Left hindlimb (tissue), 1 donor: ENCODE measurements around the gene UBXN1.
"Not testable (repeated sequence)": the region's sequence is repeated elsewhere in the genome, so short reads cannot be mapped to it uniquely, and the experiment has no call there.

Experiments
- DNase-seq: peaks from one replicate; pipeline ENCODE4 v3.0.0-alpha.2; 2018

Gene UBXN1

GRCh38 chr11:62707277-62707861, 28.5 kb upstream of the UBXN1 start, which contains the start of the genes BSCL2 and GNG3:
BSCL2 (minus strand) TSS chr11:62707424; CDS start chr11:62707195, 229 bp downstream.
GNG3 (plus strand) TSS chr11:62707676; CDS start chr11:62708296, 620 bp downstream.
- DNase-seq: peak; percentile 48

GRCh38 chr11:62706850-62707247, 28.0 kb upstream of the UBXN1 start:
- DNase-seq: no peak

GRCh38 chr11:62705880-62706849, 27.3 kb upstream of the UBXN1 start:
- DNase-seq: peak; percentile 96

- no peak for DNase-seq
Measured at GRCh38 chr11:62705413-62705812, 26.5 kb upstream of the UBXN1 start.

- DNase-seq: not testable (repeated sequence)
Measured at GRCh38 chr11:62703921-62704320, 25.0 kb upstream of the UBXN1 start.

- DNase-seq: no peak
Measured at GRCh38 chr11:62702246-62702645, 23.4 kb upstream of the UBXN1 start.

GRCh38 chr11:62694455-62695167, 15.7 kb upstream of the UBXN1 start:
- DNase-seq: peak; percentile 69

- DNase-seq: not testable (repeated sequence)
Measured at GRCh38 chr11:62693624-62694023, 14.8 kb upstream of the UBXN1 start.

GRCh38 chr11:62689421-62690183, 10.7 kb upstream of the UBXN1 start, which contains the start of gene LRRN4CL:
LRRN4CL (minus strand) TSS chr11:62689530; CDS start chr11:62688508, 1,022 bp downstream.
- peak; percentile 87 for DNase-seq

GRCh38 chr11:62688491-62688890, 9.6 kb upstream of the UBXN1 start:
- no peak for DNase-seq

GRCh38 chr11:62687508-62688396, 8.9 kb upstream of the UBXN1 start:
- no peak for DNase-seq

GRCh38 chr11:62682518-62682917, 3.6 kb upstream of the UBXN1 start:
- no peak for DNase-seq

GRCh38 chr11:62680825-62681240, 2.0 kb upstream of the UBXN1 start:
- peak; percentile 51 for DNase-seq

- no peak for DNase-seq
Measured at GRCh38 chr11:62678433-62678769, 472 bp downstream of the UBXN1 start.

- DNase-seq: no peak
Measured at GRCh38 chr11:62677714-62678113, 1.2 kb downstream of the UBXN1 start.

GRCh38 chr11:62677156-62677555, 1.7 kb downstream of the UBXN1 start:
- DNase-seq: no peak

- DNase-seq: no peak
Measured at GRCh38 chr11:62676698-62677097, 2.2 kb downstream of the UBXN1 start.

GRCh38 chr11:62675415-62675814, 3.5 kb downstream of the UBXN1 start:
- not testable (repeated sequence) for DNase-seq

GRCh38 chr11:62673196-62673525, 5.7 kb downstream of the UBXN1 start:
- DNase-seq: no peak

GRCh38 chr11:62671608-62672389, 7.1 kb downstream of the UBXN1 start, which contains the start of the genes LBHD1 and UQCC3:
LBHD1 (minus strand) TSS chr11:62672267; CDS start chr11:62670031, 2,236 bp downstream.
UQCC3 (plus strand) TSS chr11:62671673; CDS start chr11:62671746, 73 bp downstream.
- DNase-seq: peak; percentile 89
